Left renal pelvis (tissue), 4 donors: ENCODE results near the gene SLC6A18. TPM values are rescaled to one million over a fixed set of nuclear protein-coding genes. Genes with fewer than 3 reads are reported as not detected.

Source experiments
- DNase-seq, 4 donors: peaks; one replicate each; pipeline ENCODE4 v3.0.0-alpha.2; 2013; ENCODE audit warnings: low read depth in 4 of 4, low spot score in 3 of 4
- polyA plus RNA-seq, 4 donors: library from polyadenylated mRNA; unstranded; fragments of 120-200 nt; gene quantifications; one replicate each; pipeline ENCODE4 v1.2.1, GENCODE V29; 2013; ENCODE audit not compliant: insufficient read length in 4 of 4

Gene SLC6A18, protein sequence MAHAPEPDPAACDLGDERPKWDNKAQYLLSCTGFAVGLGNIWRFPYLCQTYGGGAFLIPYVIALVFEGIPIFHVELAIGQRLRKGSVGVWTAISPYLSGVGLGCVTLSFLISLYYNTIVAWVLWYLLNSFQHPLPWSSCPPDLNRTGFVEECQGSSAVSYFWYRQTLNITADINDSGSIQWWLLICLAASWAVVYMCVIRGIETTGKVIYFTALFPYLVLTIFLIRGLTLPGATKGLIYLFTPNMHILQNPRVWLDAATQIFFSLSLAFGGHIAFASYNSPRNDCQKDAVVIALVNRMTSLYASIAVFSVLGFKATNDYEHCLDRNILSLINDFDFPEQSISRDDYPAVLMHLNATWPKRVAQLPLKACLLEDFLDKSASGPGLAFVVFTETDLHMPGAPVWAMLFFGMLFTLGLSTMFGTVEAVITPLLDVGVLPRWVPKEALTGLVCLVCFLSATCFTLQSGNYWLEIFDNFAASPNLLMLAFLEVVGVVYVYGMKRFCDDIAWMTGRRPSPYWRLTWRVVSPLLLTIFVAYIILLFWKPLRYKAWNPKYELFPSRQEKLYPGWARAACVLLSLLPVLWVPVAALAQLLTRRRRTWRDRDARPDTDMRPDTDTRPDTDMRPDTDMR
- 1 to 10 TPM in 2 of 4 donors, under 1 TPM in 1, not detected in 1; 0.11 to 5.1 (median 1.2) TPM for polyA plus RNA-seq

DNA sequence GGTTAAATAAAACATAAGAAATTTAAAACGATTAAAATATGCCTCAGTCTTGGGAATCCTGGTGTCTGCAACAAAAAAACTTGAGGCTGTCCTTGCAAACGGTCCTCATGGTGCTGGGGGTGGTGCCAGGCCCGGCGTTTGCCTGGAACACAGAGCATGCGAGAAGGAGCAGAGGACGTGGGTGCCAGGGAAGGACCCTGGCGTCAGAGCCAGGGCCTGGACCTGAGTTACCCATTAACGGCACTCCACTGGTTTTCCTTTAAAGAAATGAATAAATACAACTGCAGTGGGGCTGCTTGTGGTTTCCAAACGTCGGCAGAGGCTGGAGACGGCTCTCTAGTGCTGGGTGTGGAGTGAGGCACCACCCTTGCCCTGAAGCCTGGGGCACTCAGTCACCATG lies at the start of gene SLC6A18:
SLC6A18 (plus strand) TSS at position 301 of the 400 bp plus-strand sequence; CDS start at position 398, 97 bp downstream.
- no peak for DNase-seq

DNA sequence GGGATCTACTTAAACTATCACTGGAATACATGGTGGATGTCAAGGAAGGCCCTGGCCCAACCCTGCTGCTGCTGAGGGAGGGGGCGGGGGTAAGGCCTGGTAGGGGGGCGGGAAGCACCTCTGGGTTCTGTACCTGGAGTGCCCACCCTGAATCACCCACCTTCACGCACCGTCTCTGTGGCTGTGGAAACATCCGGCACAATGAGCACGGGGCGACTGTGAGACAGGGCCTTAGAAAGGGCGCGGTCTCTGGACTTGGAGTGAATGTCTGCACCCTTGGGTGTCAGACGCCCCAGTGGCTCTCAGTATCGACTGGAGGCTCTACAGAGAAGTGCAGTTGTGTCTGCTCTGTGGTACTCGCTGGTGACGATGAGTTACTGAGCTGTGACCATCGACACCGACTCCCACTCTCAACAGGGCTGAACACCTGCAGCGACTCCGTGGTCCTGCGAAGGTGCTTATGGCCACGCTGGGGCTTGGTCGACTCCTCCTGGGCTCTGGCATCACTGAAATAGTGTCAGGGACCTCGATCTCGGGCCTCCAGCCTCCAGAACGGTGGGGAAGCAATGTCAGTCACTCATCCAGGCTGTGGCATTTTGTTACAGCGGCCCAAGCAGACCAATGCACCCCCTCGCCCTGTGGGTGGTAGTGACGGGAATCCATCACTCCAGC lies 49.2 kb upstream of the SLC6A18 start:
- no peak for DNase-seq

DNA sequence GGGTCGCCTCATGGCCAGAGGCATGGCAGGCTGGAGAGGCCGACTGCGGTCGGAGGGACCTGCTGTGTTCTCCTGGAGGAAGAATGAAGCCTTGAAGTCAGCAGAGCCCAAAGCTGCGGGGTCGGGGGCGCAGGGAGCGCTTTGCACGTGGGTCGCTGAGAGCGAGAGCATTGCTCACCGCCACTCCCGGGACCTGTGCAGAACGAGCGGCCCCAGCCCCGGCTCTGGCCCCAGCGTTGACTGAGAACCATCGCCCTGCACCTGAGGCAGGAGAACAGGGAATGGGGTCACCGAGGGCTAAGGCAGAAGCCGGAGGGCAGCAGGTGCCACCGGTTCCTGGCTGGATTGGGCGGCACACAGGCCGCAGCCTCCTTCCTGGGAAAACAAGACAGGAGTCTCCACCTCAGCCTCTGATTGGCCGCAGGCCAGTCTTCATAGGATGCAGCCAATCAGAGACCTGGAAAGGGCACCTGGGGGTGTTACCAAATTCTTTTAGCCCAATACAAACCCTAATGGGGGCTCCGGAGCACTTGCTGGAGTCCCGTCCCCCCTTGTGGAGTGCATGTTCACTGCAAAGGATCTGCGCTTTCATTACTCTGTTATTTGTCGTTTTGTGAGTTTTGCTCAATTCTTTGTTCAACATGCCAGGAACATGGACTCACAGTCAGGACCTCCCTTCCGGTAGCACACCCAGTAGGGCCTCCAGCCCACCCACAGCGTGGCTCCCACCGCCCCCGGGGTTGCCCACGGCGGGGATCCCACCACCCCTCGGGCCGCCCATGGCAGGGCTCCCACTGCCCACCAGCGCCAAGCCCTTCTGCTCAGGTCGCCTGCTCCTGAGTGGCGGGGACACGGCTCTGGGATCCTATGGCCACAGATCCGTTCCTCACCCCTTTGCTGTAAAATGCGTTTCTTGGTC lies 48.4 kb upstream of the SLC6A18 start:
- no peak for DNase-seq

DNA sequence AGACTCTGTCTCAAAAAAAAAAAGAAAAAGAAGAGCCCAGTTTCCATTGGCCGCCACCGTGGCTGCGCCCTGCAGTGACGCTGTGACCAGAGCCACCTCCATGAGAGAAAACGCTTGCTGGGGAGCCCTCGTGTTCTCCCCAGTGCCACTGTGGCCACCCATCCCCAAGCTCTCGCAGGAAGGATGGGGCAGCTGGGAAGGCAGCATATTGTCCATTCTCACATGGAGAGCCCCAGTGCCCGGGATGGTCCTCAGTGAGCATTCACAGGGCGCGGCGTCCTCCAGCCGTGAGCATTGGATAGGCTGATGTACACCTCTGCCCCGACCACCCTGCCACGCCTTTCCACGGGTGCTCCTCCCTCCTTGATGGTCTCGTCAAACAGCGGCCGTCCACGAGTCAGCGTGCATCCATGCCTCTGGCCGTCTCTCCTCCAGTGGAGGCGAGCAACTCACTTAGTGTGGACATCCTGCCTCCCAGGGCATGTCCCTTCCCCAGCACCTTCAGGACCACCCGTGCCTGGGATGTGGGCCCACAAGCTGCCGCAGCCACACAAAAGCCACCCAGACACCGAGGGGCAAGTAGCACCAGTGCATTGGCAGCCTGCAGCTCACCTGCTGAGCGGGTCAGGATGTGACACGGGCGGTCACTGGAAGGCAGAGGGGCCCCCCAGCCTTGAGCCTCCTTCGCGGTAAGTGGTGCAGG lies 47.2 kb upstream of the SLC6A18 start:
- DNase-seq: no peak

DNA sequence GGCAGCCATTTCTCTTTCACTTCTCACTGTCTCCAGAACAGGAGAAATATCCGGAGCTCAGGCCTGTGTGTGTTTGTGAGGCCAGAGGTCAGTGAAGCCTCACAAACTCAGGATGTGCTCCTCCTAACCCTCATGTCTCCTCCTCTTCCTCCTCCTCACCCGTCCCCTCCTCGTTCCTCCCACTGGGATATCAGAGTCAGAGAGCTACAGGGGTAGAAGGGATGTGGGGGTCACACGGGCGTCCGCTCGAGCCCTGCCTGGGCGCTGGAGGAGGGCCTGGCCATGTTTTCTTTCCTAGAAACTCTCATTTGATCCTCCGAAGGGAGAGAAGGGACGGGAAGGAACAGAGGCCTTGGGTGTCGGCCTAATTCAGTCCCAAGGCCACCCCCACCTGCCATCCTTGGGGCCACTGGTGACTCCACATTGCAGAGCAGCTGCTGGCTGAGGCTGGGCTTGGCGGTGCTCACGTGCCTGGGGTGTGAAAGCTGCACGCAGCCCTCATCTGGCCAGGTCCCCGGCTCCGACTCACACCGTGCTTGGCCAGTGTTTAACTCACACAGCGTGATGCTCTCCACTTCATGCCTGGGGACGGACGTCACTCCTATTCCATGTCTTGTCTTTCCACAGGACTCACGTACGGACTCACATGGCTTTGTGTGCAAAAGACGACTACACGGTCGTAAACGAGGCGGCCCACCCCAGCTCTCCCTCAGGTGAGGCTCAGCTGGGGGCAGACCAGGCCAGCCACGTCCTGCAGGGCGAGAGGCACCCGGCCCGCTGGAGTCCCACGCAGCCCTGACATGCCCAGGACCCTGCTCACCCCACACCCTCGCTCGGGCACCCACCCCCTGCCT lies 46.4 kb upstream of the SLC6A18 start:
- no peak for DNase-seq

DNA sequence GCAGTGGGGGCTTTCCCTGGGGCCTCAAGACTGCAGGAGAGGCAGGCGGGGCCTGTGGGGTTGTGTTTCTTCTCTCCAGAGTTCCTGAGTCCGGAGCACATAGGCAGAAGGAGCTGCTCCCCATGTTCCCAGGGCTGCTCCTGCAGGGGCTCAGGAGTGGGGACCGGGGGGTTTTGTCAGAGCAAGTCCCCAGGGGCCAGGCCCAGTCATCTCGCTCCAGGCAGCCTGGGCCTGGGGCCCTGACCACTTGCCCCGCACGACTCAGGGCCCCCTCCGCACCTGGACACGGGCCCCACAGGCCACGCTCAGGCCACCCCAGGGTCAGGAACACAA lies 45.8 kb upstream of the SLC6A18 start:
- no peak for DNase-seq

DNA sequence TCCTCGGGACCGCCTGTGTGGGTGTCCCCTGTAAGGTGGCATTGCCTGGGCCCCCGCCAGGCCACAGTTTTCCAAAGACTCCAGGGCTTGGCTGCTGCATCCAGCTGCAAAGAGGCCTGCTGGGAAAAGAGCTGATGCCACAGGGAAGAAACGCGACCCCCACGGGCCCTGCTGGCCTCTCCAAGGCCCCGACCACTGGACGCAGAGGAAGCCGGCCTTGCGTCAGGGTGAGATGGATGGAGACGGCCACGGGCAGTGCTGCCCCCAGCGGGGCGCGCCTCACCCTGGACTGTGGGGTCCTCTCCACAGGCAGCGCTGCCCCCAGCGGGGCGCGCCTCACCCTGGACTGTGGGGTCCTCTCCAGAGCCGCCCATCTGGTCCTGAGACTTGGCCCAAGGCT lies 45.1 kb upstream of the SLC6A18 start:
- no peak for DNase-seq

DNA sequence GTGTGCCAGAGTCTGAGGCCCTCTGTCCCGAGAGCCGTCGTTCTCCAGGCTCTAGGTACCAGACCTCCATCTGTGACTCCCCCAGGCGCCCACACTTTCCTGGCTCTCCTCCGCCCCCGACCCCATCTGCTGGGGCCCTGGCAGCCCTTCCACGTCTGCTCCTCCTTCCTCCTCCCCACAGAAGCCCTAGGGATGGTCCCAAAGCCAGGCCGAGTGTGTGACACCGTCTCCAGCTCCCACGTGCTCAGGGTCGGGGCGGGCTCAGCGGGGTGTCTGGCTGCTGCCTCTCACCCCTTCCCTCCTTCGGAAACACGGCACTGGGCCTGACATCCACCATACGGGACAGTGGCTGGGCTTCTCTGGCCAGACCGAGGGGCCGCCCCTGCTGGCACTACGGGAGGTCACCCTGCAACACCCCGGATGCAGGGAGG lies 44.3 kb upstream of the SLC6A18 start:
- no peak for DNase-seq

DNA sequence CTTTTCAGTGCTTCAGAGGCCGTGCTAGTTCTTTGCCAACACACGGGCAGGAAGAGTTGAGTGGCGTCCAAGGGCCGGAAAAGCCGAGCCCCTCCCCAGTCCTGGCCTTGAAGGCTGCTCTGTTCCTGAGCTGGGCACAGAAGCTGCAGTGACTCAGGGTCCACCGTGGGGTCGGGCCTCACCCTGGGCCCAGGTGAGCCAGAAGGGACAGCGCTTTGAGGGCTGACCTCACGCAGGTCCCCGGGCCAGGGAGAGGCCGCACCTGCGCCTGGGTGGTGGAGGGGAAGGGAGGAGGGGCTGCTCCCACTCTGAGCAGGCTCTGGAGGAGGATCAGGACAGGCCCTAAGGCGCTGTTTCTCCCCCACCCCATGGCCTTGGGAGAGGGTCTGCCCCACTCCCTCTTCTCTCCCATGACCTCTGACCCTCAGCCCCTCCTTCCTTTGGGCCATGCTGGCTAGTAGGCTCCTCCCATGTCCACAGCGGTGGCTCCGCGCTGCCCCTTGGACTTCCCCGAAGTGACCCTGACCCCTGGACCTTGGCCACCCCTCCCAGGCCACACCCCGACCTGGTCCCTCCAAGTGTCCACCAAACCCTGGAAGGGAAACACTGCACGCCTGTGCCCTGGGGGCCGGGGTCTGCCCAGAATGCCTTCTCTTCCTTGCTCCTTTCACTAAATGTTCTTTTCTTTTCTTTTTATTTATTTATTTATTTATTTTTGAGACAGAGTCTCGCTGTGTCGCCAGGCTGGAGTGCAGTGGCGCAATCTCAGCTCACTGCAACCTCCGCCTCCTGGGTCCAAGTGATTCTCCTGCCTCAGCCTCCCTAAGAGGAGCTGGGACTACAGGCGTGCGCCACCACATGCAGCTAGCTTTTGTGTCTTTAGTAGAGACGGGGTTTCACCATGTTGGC lies 43.5 kb upstream of the SLC6A18 start:
- no peak for DNase-seq

DNA sequence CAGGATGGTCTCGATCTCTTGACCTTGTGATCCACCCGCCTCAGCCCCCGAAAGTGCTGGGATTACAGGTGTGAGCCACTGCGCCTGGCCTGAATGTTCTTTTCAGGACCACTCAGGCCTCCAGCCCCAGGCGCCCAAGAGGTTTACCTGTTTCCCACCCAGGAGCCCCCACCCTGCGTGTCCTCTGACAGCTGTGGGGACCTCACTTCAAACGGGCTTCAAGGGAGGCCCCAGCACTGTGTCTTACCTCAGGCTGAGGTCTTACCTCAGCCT lies 42.9 kb upstream of the SLC6A18 start:
- DNase-seq: no peak

DNA sequence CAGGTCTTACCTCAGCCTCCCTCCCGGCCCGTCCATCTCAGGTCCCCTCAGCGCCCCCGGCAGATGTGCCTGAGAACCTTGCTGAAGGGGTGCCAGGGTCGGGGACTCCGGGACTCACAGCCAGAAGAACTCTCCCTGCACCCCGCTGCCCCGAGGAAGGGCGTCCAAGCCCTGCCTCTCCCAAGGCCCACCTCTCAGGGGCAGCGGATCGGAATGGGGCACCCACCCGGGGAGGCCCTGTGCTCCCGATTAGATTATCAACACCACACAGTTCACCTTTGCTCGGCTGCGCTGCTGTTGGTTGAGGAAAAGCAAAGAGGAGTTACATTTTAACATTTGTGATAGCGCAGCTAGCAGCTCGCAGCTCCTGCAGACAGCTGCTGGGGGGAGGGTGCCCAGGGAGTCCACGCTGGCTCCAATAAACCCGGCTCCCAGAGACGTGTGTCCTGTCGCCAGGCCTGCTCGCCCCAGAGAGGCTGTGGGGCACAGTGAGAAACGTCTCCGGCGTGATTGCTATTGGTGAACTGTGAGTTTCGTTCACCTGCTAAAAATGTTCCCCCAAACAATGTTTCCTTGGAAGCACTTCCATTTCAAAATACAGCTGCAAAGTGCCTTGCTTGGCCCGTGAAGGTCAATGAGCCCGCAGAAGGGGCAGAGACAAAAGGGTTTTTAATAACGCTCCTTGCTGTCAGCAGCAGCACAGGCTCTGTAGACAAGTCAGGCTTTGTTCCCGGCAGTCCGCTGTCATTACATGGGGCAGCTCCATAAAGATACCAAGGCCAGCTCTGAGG lies 42.4 kb upstream of the SLC6A18 start:
- DNase-seq: no peak

DNA sequence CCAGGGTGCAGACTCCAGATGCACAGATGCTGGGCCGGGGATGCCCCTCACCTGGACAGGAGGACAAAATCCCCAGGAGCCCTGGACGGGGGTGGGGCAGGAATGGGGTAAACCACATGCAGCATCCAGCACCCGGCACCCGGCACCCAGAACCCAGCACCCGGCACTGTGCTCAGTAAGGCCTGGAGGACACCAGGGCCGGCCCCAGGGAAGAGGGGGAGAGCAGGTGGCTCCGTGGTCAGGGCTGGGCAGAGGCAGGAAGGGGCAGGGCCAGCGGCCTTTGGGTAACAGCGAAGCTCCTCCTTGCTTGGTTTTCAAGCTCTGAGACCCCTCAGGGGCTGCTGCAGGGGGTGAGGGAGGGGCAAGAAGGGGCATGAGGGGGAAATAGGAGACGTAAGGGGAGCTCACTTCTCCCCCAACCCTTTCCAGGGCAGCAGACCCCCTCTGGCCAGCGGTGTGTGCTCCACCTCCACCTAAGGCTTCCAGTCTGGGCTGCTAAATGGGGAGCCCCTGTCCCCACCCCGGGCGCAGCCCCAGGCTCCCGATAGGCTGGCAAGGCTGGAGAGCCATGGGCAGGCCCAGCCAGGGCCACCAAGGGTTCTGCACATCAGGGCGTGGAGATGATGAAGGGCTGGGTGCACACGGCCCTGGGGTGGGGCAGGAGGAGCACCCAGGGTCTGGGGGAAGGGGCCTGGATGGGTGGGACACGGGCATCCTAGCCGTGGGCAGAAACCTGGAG lies 41.6 kb upstream of the SLC6A18 start:
- no peak for DNase-seq

DNA sequence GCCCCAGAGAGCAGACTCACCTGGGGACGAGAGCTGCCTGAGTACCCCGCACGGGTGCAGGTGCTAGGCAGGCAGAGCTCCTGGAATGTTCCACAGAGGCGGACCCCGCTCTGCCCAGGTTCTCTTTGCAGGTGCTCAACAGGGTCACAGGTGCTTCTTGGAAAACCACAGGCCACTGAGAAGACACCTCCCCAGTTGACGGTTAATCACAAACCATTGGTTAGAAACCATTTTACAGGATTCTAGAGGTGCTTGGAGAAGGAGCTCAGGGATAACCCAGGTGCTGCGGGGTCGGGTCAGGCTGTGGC lies 41.1 kb upstream of the SLC6A18 start:
- no peak for DNase-seq

DNA sequence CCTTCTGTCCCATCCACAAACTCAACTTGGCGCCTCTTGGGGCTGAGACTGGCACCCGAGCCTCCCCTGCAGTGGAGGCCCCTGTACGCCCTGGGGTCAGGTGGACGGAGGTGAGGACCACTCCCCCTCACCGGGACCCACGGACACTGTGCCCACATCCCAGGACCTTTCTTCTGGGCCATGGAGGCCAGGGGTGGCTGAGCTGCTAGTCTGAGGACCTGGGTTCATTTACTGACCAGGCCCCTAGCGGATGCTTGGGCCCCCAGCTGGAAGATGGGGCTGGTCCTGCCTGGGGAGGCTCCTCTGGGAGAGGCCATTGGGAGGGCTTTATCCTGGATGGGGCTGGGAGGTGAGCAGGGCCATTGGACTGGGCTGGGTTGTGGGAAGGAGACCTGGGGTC lies 40.7 kb upstream of the SLC6A18 start:
- no peak for DNase-seq

DNA sequence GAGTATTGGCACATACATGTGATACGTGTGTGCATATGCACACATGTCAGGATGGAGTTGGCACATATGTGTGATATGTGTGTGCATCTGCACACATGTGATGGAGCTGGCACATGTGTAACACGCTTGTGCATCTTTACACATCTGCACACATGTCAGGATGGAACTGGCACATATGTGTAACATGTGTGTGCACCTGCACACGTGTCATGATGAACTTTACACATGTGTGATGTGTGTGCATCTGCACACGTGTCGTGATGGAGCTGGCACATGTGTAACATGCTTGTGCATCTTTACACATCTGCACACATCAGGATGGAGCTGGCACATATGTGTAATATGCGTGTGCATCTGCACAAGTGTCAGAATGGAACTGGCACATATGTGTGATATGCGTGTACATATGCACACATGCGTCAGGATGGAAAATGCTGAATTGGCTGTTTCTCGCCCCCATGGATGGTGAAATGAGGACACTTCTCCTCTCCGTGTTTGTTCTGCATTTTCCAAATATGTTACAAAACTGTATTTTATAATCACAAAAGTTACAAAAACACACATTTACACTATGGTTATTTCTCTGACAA lies 40.0 kb upstream of the SLC6A18 start:
- no peak for DNase-seq

DNA sequence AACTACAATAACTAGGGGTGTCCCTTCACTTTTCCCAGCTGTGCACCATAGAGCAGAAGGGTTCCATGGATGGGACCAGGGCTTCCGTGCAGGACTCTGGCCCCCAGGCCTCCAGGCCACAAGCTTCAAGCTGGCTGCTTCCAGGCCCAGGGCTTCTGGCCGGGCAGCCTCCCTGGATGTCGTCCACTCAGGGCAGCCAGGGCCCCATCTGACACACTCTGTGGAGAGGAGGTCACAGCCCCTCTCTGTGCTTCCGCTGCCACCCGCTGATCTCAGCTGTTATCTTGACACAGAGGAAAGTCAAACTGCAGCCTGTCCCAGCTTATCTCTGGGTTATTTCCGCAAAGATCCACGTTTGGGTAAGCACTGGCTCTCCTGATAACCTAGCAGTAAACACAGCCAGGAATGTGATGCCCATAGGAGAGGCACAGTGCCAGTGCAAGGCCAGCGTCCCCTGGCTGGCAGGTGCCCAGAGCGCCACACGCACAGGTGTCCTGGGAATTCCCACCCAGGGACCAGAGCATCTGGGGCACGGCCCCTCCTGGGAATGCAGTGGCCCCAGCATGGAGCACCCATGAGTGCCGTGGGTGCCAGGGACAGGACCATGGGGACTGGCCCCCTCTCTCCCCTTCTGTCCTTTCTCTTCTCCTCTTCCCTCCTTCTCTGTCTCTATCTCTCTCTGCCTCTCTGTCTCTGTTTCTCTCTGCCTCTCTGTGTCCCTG lies 39.4 kb upstream of the SLC6A18 start:
- DNase-seq: no peak
